MM.1S (cell line): Measurements from ENCODE around the gene GH1.

Source experiments
- CTCF ChIP-seq: fragments of 300-600 bp; sonication (generic); IDR thresholded peaks from 2 replicates; pipeline ENCODE4 v1.5.1; 2016; ENCODE audit warnings: antibody characterized with exemption, low read length, mixed read lengths
- EZH2 ChIP-seq: fragments of 300-600 bp; sonication (generic); optimal IDR thresholded peaks from 2 replicates; pipeline ENCODE3; 2017; ENCODE audit warnings: low read depth, mild to moderate bottlenecking, antibody characterized with exemption, low read length, mixed read lengths

- no peak for TF ChIP-seq CTCF
- no peak for TF ChIP-seq EZH2
Observed at GRCh38 chr17:63939884-63940283, 21.2 kb upstream of the GH1 start.
